GM10847 (cell line): ENCODE data around the gene PLEKHA6.

Source experiments
- POLR2A ChIP-seq: IDR thresholded peaks from 2 replicates; pipeline ENCODE4 v1.6.1; 2011; ENCODE audit not compliant: insufficient read length; ENCODE audit errors: extremely low read depth

The PLEKHA6 gene

GRCh38 chr1:204390751-204391466 is 31.2 kb upstream of the PLEKHA6 start:
- no peak for TF ChIP-seq POLR2A

- TF ChIP-seq POLR2A = no peak
Observed at GRCh38 chr1:204385727-204386126, 26.0 kb upstream of the PLEKHA6 start.

GRCh38 chr1:204384636-204385352 is 25.1 kb upstream of the PLEKHA6 start:
- no peak for TF ChIP-seq POLR2A

- no peak for TF ChIP-seq POLR2A
Observed at GRCh38 chr1:204383163-204383904, 23.6 kb upstream of the PLEKHA6 start.

DNA sequence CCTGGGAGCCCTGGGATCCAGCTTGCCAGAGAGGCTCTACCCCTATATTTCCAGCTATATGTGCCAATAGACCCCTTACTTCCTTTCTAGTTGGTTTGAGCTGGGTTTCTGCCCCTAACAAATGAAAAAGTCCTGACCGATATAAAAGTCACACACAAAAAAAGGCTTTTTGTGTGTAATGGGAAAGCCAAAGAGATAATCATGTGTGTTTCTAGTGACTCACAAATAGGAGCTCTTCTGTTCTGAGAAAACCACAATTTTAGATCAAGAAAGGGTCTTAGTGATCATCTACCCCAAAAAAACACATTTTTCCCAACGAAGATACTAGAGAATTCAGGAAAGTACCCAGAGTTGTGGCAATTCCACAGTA is 23.0 kb upstream of the PLEKHA6 start:
- no peak for TF ChIP-seq POLR2A

DNA sequence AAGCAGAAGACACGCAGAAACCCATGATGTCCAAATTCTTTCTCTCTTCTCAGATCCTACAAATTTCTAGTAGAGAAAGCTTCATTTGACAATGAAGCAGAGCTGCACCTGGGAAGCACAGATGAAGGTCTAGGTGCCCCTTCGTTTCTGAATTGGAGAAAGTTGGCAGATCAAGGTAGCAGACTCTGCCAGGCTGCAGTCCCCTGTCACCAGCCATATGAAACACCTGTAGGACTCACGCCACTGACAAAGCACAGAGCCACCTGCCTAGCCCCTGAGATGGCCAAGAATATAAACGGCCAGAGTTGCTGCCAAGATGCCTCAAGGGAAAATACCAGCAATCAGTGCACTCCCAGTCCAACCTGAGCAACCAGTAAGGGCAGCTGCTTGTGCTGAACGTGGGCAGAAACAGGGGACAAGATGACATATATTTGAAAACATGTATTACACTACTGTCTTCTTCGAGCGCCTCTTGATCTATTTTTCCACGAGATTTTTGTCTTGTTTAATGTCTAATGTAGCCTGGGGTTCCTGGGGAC is 20.6 kb upstream of the PLEKHA6 start:
- TF ChIP-seq POLR2A = no peak

- no peak for TF ChIP-seq POLR2A
Observed at GRCh38 chr1:204377800-204378668, 18.3 kb upstream of the PLEKHA6 start.

DNA sequence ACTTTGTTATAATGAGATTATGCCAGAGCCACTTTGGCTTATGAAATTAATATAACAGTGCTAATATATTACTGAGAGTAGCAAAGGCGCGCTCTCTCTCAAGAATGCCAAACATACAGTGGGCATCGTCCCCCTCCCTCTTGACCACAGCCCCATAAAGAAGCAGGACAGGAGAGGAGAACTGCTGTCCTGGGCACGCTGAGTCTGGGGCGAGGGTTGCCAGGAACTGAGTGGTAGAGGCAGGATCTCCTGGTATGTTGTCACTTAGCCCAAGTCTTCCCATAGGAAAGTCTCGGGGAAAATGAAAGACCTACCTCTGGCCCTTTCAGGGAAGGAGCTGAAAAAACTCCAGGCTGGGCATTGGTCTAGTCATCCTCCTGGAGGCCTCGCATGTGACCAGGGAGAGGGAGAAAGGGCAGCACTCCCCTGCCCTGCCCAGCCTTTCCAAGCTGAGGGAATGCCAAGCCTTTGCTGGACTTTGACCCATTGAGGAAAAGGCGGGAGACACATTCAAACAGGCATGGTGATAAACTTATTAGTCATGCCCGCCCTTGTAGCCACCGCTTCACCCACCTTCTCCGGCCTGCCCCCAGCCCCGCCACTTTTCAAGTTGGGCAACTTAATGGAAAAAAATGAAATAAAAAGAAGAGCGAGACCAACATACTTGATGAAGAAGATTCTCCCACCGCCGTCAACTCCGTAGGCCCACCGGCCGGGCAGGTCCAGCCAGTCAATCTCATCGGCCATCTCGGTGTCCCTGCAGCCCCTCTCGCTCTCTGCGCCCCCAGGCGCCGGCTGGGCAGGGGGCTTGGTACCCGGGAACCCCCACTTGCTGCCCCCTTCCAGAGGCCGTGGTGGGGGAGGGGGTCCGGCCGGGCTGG is 17.4 kb upstream of the PLEKHA6 start:
- TF ChIP-seq POLR2A = no peak

DNA sequence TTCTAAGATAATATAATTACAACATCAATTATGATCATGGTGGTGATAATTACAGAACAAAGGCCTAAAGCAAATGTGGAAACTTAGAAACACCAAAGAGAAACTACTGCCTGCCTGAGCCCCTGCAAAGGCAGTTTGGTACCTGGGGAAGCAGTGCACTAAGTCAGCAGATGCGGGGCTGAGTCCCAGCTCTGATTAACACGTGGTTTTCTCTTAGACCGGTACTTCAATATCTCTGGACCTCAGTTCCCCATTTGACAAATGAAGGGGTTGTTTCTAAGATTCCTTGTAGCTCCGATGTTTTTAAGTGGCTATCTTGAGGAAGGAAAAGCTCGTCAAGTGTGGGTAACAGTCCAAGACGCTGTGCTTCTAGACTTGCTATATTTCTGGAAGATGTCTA is 16.7 kb upstream of the PLEKHA6 start:
- TF ChIP-seq POLR2A = no peak

- no peak for TF ChIP-seq POLR2A
Observed at GRCh38 chr1:204373911-204374310, 14.2 kb upstream of the PLEKHA6 start.

GRCh38 chr1:204370176-204370575 is 10.4 kb upstream of the PLEKHA6 start:
- TF ChIP-seq POLR2A = no peak

GRCh38 chr1:204368996-204369726 is 9.4 kb upstream of the PLEKHA6 start:
- no peak for TF ChIP-seq POLR2A

DNA sequence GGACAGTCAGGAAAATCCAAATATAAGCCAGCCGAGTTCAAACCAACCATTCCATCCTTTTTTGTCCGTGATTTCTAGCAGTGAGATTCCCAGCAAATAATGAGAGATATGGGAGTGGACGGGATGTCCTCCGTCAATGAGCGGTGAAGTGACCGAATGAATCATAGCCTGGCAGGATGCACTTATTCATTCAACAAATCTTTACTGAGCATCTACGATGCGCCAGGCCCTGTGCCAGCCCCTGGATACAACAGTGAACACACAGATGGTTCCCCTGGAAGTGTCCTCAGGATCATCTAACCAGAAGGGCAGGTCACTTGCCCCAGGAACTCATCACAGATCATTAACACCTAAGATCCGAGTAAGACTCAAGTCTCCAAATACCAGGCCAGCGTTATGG is 8.2 kb upstream of the PLEKHA6 start:
- TF ChIP-seq POLR2A = no peak
